GM23248 (cell line): Measurements from ENCODE around the gene POLR2J2. TPM values are rescaled to one million over a fixed set of nuclear protein-coding genes. Genes with fewer than 3 reads are reported as not detected.
"Not testable (repeated sequence)": the region's sequence is repeated elsewhere in the genome, so short reads cannot be mapped to it uniquely, and the experiment has no call there.

Source experiments
- DNase-seq: peaks from one replicate; pipeline ENCODE4 v3.0.0-alpha.2; 2015
- H2AFZ ChIP-seq: fragments of 200-600 bp; sonication (generic); 2 replicates; pipeline ENCODE4 v1.6.1; 2016; ENCODE audit warnings: antibody characterized with exemption
- H3F3A ChIP-seq: fragments of 200-600 bp; sonication (generic); 2 replicates; pipeline ENCODE4 v1.6.1; 2016; ENCODE audit warnings: mild to moderate bottlenecking, antibody characterized with exemption, mixed run types; ENCODE audit not compliant: insufficient read depth
- H3K27ac ChIP-seq: fragments of 200-600 bp; sonication (generic); 2 replicates; pipeline ENCODE4 v1.5.1; 2016; ENCODE audit warnings: mild to moderate bottlenecking
- H3K27me3 ChIP-seq: fragments of 200-600 bp; sonication (generic); replicated peaks from 2 replicates; pipeline ENCODE4 v1.6.1; 2016; ENCODE audit warnings: mild to moderate bottlenecking; ENCODE audit not compliant: insufficient read depth
- H3K36me3 ChIP-seq: fragments of 200-600 bp; sonication (generic); 2 replicates; pipeline ENCODE4 v1.6.1; 2016; ENCODE audit warnings: low read depth, mild to moderate bottlenecking
- H3K4me1 ChIP-seq: fragments of 200-600 bp; sonication (generic); 2 replicates; pipeline ENCODE4 v1.6.1; 2016; ENCODE audit warnings: mild to moderate bottlenecking; ENCODE audit not compliant: insufficient read depth
- H3K4me2 ChIP-seq: fragments of 200-600 bp; sonication (generic); one replicate; pipeline ENCODE4 v1.6.1; 2016; ENCODE audit warnings: mild to moderate bottlenecking; ENCODE audit not compliant: unreplicated experiment
- H3K4me3 ChIP-seq: fragments of 200-600 bp; sonication (generic); 2 replicates; pipeline ENCODE4 v1.5.1; 2016; ENCODE audit warnings: mild to moderate bottlenecking
- H3K79me2 ChIP-seq: fragments of 200-600 bp; sonication (generic); 2 replicates; pipeline ENCODE4 v1.6.1; 2016; ENCODE audit warnings: mild to moderate bottlenecking; ENCODE audit not compliant: insufficient read depth
- H3K9ac ChIP-seq: fragments of 200-600 bp; sonication (generic); 2 replicates; pipeline ENCODE4 v1.6.1; 2016; ENCODE audit warnings: mild to moderate bottlenecking
- H3K9me2 ChIP-seq: fragments of 200-600 bp; sonication (generic); 2 replicates; pipeline ENCODE4 v1.6.1; 2016; ENCODE audit warnings: mixed run types, mild to moderate bottlenecking, moderate library complexity; ENCODE audit not compliant: insufficient read depth
- H3K9me3 ChIP-seq: fragments of 200-600 bp; sonication (generic); one replicate; pipeline ENCODE4 v1.6.1; 2017; ENCODE audit warnings: low read depth
- H4K20me1 ChIP-seq: fragments of 200-600 bp; sonication (generic); 2 replicates; pipeline ENCODE4 v1.6.0; 2016; ENCODE audit not compliant: insufficient read depth
- WGBS, 2 experiments: methylation state at CpG; one replicate each; pipeline ENCODE4 v1.1.6; 2015 to 2017; ENCODE audit warnings: low lambda C conversion rate in 2 of 2, low coverage in 1 of 2; ENCODE audit errors: missing lambda C conversion rate in 2 of 2; 5-methylcytosine and 5-hydroxymethylcytosine counted together
- in situ Hi-C: fragments of 300-500 bp; cut with MboI; formaldehyde crosslinking; loops from 2 replicates; pipeline ENCODE4 v1.15.0; 2020
- polyA plus RNA-seq: library from polyadenylated mRNA; unstranded; fragments of >200 nt; fragmentation: Nextera tagmentation; extraction: Ambion mirVana; gene quantifications from 2 replicates; pipeline ENCODE4 v1.2.1, GENCODE V29; 2016
- total RNA-seq: library from RNA; depleted of rRNA; stranded (reverse); fragments of >200 nt; shearing (Covaris generic); gene quantifications from 2 replicates; pipeline ENCODE4 v1.2.3, GENCODE V29; 2014

POLR2J2 gene
- total and polyA plus RNA-seq, 2 experiments from 2014 or later = 0.43 to 2.0 TPM

- H3K27me3 ChIP-seq, H3F3A ChIP-seq, H3K4me2 ChIP-seq, H3K4me3 ChIP-seq, H2AFZ ChIP-seq, H3K79me2 ChIP-seq, H3K27ac ChIP-seq, in situ Hi-C loops, H4K20me1 ChIP-seq, H3K9me2 ChIP-seq, H3K4me1 ChIP-seq, DNase-seq, H3K36me3 ChIP-seq, H3K9me3 ChIP-seq, H3K9ac ChIP-seq: not testable (repeated sequence)
- WGBS, 2 experiments = no CpG with 5 or more reads among the region's 5 CpGs
These were observed 11.1 kb upstream of the POLR2J2 start for GRCh38 chr7:102682560-102682959.

DNA sequence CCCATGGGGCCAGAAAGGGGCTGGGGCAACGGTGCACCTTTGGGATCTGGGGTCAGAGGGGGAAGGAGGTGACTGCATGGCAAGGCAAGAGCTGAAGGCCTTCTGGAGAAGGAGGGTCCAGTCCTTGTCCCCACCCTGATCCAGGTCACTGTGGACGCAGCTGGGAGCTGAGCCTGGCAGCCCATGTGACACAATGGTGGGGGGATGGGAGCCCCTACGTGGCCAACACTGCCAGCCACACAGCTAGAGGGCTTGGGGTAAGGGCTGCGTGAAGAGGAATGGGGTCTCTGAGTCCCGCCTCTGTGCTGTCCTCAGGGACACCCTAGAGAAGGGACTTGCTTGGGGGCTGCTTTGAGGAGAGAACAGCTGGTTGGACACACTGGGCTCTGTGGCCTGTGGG, 9.3 kb upstream of the POLR2J2 start:
- H3K9me3 ChIP-seq, H3F3A ChIP-seq, H3K27ac ChIP-seq, H4K20me1 ChIP-seq, H2AFZ ChIP-seq, H3K79me2 ChIP-seq, H3K27me3 ChIP-seq, H3K4me3 ChIP-seq, H3K9me2 ChIP-seq, H3K4me2 ChIP-seq, H3K4me1 ChIP-seq, H3K9ac ChIP-seq, H3K36me3 ChIP-seq, DNase-seq, in situ Hi-C loops: not testable (repeated sequence)
- no CpG with 5 or more reads among the region's 5 CpGs for WGBS, 2 experiments

DNA sequence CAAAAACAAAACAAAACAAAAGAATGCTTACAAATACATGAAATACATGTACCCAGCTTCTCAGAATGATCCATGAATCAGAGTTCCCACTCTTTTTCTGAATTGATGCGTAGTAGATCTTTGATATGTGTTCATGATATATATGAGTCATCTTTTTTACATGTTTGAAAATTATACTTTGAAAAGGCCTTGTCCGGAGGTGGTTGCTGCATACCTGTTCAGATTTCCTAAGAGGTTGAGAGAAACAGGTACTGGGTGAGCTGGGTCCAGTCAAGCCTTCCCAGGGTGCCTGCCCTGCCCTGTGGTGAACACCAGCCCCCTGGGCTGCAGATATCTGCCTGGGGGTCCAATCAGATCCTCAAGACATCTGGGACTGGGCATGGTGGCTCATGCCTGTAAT, 4.1 kb upstream of the POLR2J2 start:
- H3K4me3 ChIP-seq, DNase-seq, H3K4me2 ChIP-seq, H3K36me3 ChIP-seq, H3F3A ChIP-seq, H3K4me1 ChIP-seq, H2AFZ ChIP-seq, H3K9me2 ChIP-seq, H3K27ac ChIP-seq, H3K9me3 ChIP-seq, H4K20me1 ChIP-seq, H3K27me3 ChIP-seq, in situ Hi-C loops, H3K9ac ChIP-seq, H3K79me2 ChIP-seq: not testable (repeated sequence)
- WGBS, 2 experiments = 88 to 100% methylated on average over 1 of the region's 2 CpGs

DNA sequence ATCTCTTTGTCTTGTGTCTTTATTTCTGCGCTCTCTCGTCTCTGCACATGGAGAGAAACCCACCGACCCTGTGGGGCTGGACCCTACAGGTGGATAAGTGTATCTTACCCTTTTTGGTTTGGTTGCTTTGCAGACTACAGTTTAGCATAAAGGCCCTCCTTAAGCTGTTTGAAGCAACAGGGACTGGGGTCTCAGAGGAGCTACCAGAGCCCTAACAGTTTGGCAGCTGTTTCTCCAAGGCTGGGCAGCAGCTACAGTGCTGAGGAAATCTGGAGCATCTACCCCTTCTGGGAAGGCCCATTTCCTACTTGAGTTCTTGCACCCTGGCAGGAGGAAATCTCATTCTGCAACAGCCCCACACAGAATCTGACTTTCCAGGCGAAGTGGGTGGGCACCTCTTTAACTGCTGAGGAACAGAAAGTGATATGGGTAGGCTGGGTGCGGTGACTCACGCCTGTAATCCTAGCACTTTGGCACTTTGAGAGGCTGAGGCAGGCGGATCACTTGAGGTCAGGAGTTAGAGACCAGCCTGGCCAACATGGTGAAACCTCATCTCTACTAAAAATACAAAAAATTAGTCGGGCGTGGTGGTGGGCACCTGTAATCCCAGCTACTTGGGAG, 2.1 kb upstream of the POLR2J2 start:
- in situ Hi-C loops, H3K9ac ChIP-seq, H3K79me2 ChIP-seq, H3K27ac ChIP-seq, H3K27me3 ChIP-seq, H3K4me2 ChIP-seq, H2AFZ ChIP-seq, H3K9me2 ChIP-seq, H3K4me1 ChIP-seq, H3K36me3 ChIP-seq, H3K4me3 ChIP-seq, DNase-seq, H3F3A ChIP-seq, H4K20me1 ChIP-seq, H3K9me3 ChIP-seq: not testable (repeated sequence)
- WGBS, 2 experiments = no CpG with 5 or more reads among the region's 9 CpGs

- H3K79me2 ChIP-seq, H3K4me2 ChIP-seq, H4K20me1 ChIP-seq, H3K9me2 ChIP-seq, H3K4me3 ChIP-seq, DNase-seq, H3K27ac ChIP-seq, H3K4me1 ChIP-seq, in situ Hi-C loops, H3K9ac ChIP-seq, H3K36me3 ChIP-seq, H3K27me3 ChIP-seq, H2AFZ ChIP-seq, H3K9me3 ChIP-seq, H3F3A ChIP-seq: not testable (repeated sequence)
- WGBS, 2 experiments = no CpG with 5 or more reads among the region's 9 CpGs
These were observed 469 bp upstream of the POLR2J2 start for GRCh38 chr7:102671956-102672307.

- H3K27me3 ChIP-seq, H3K4me2 ChIP-seq, in situ Hi-C loops, H3K9me3 ChIP-seq, H3K9ac ChIP-seq, H3K4me3 ChIP-seq, H2AFZ ChIP-seq, H4K20me1 ChIP-seq, H3K27ac ChIP-seq, H3K36me3 ChIP-seq, H3K79me2 ChIP-seq, H3K4me1 ChIP-seq, DNase-seq, H3K9me2 ChIP-seq, H3F3A ChIP-seq: not testable (repeated sequence)
- no CpG with 5 or more reads among the region's 14 CpGs for WGBS, 2 experiments
These were observed 3.9 kb downstream of the POLR2J2 start for GRCh38 chr7:102667523-102667922.

GRCh38 chr7:102666850-102667249, 4.6 kb downstream of the POLR2J2 start:
- H3K36me3 ChIP-seq, H3K27ac ChIP-seq, DNase-seq, H3F3A ChIP-seq, H3K4me1 ChIP-seq, H3K4me2 ChIP-seq, H3K4me3 ChIP-seq, H2AFZ ChIP-seq, H3K9me3 ChIP-seq, H3K27me3 ChIP-seq, H3K9ac ChIP-seq, H4K20me1 ChIP-seq, H3K79me2 ChIP-seq, H3K9me2 ChIP-seq, in situ Hi-C loops: not testable (repeated sequence)
- no CpG with 5 or more reads among the region's 16 CpGs for WGBS, 2 experiments

DNA sequence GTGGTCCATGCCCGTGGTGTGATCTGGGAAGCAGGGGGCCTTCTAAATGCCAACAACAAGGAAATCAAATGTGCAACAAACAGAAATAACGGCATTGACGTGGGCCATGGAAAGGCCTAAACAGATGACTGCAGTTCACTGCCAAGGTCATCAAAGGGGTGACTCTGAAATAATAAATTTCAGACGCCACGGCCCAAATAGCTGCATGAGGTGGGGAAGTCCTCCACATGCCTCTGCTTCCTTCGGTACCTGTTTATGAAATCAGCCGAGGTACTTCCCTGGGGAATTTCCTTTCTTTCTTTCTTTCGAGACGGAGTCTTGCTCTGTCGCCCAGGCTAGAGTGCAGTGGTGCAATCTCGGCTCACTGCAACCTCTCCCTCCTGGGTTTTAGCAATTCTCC, 6.7 kb downstream of the POLR2J2 start:
- H3K9me2 ChIP-seq, in situ Hi-C loops, H3K9me3 ChIP-seq, H3K79me2 ChIP-seq, H3K4me2 ChIP-seq, H3K4me3 ChIP-seq, H3K27me3 ChIP-seq, H4K20me1 ChIP-seq, H2AFZ ChIP-seq, H3K27ac ChIP-seq, H3K9ac ChIP-seq, H3K4me1 ChIP-seq, H3F3A ChIP-seq, DNase-seq, H3K36me3 ChIP-seq: not testable (repeated sequence)
- 86 to 92% methylated on average over 4 of the region's 11 CpGs for WGBS, 2 experiments
